GM04503 (cell line): Measurements from ENCODE around the gene SLC30A4.

Experiments used
- DNase-seq: peaks from one replicate; pipeline ENCODE4 v3.0.0-alpha.2; 2012; ENCODE audit warnings: low read depth

The SLC30A4 gene

DNA sequence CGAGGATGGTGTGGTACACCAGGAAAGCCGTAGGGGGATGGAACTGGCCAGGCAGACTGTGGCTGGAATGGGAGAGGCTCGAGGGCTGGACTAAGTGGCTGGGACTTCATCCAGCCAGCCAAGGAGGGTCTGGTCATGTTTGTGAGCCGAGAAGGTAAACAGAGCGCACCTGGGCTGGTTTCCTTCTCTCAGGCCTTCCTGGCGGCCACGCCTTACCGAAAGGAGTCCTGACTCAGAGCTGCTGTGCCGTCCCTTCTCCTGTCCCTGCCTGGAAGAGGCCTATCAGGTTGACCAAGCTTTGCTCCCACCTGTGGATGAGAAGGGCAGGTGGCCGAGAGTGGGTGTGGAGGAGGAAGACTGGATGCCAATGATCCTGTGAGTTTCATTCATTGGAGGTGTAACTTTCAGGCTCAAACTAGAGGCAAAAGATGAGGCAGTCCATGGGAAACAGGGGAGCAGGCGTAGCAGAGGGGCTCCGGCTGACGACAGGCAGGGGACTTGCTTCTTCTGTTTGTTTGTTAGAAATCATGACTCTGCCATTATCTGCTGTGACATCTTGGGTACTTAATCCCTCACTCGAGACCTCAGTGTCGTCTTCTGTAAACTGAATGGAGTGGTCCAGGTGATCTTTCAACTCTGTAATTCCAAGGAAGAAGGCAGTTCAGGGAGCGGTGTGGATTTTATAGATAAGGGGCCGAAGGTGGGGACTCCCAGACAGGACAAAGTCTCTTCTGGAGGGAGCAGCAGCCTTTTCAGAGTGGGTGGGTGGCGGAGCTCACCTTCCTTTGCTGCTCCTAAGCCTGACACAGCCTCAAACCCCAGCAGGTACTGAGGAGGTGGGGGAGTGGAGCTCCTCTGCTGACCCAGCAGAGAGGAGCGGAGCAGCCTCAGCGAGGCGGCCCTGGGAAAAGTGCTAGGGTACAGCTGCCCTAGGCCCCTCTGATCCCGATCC is 72.4 kb downstream of the SLC30A4 start:
- no peak for DNase-seq

DNA sequence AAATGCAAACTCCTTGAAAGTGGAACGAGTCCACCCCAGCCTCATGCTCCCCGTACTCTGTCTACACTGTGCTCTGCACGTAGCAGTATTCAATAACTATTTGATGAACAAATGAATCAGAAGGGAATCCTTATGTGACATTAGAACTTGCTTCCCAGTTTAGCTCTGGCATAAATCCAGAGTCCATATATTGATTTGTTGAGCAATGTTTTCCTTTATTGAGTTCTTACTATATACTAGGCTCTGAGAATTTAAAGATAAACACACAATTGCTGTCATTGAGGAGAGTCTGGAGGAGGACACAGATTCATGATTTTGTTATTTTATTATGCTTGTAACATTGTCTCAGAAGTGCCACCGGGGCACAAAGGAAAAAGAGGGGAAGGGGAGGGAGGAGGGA is 73.2 kb downstream of the SLC30A4 start:
- no peak for DNase-seq

DNA sequence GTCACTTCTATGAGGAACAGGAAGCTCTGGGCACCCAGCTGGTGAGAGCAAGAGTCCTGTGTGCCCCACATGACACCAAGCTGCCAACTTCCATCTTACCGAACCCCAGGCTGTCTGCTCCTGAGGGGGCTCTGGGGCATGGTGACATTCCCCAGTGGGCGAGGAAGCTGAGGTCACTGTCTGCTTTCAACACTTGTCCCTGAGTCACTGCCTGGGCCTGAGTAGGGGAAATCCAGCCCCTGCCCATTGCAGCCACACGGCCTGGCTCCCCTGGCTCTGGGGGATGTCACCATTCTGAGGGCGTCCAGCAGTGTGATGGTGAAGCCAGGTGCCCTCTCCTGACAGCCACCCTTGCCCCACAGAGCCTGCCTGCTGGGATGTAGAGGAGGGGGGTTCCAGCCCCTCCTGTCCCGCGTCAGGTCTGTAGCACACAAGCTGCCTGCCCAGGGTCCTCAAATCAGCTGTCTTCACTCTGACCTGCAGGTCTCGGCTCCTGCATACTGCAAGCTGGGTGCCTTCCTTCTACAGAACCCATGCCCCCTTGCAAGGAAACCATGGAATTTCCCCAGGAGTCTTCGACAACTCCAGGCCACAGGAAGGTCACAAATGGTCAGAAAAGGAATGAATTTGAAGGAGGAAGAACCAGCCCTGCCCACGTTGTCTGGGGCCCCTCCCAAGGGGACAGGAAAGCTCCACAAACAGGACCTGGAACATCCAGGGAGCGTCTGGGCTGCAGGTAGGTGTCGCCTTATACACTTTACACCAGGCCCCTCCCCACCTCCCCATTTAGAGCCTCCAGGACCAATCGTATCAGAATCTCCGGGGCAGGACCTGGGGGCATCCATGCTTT is 74.3 kb downstream of the SLC30A4 start:
- no peak for DNase-seq

DNA sequence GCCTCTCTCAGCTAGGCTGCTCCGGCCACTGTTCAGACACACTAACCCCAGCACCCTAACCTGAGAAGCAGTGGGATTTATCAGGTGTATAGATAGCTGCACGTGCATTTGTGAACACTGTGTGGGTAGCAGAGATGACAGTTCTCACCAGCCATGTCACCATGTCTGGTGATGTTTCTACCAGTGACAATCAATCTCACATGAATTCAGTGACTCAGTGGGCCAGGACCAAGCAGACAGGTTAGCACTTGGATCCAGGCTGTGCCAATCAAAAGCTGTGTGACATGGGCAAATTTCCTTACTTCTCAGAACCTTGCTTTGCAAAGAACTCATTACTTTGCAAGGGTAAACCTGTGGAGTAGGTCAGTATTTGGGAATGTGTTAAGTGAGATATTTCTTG is 78.9 kb downstream of the SLC30A4 start:
- no peak for DNase-seq

DNA sequence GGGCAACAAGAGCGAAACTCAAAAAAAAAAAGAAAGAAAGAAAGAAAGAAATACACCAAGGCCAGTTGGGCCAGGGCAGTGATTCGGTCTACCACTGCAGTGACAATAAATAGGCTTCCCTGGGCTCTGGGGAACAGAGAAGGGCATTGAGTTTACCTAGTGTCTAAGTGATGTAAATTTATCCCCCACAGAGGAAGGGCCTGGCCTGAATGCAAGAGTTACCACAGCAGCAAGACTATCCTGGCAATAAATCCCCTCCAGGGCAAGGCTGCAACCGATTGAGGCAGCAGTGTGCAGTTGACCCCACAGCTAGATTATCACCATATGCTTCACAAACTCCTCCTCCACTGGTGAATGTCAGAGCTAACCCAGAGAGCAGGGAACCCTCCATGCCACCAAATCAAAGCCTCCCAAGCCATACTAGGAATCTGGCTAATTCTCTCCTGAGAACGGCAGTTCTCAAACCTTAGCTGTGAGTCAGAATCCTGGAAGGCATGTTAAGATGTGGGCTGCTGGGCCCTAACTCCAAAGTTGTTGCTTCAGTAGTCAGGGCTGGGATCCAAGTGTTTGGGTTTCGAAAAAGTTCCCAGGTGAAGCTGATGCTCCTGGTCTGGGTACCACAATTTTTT is 79.9 kb downstream of the SLC30A4 start:
- DNase-seq: peak; percentile 77

DNA sequence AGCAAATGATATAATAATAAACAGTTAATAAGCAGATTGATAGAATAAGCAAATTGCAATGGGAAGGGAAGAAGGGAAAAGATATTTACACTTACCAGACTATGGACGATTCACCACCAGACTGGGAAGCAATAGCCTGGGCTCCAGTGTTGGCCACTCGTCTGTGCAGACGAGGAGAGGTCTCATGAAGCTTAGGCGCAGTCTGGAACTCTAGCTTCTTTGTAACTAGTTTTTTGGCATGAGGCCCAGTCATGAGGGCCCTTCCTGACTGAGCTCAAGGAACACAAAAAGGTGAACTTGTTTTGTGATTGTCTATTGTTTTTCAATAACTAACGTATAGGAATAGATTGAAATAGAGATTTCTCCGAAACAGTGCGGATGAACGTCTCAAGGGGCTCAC is 80.9 kb downstream of the SLC30A4 start:
- no peak for DNase-seq

DNA sequence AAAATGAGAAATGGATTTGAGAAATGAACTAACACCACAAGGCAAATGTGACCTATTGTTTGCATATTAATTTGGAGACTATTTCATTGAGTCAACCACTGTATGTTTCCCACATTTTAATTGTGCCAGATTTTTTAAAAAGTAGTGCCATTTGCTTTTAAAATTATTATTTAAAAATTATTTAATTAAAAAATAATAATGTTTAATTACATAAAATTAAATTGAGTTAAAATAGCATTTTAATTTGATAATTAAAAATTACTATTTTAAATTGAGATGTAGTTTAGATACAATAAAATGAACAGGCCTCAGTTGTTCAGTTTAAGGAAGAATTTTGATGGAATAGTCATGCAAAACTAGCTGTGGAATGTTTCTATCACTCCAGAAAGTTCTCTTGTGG is 81.5 kb downstream of the SLC30A4 start:
- no peak for DNase-seq

DNA sequence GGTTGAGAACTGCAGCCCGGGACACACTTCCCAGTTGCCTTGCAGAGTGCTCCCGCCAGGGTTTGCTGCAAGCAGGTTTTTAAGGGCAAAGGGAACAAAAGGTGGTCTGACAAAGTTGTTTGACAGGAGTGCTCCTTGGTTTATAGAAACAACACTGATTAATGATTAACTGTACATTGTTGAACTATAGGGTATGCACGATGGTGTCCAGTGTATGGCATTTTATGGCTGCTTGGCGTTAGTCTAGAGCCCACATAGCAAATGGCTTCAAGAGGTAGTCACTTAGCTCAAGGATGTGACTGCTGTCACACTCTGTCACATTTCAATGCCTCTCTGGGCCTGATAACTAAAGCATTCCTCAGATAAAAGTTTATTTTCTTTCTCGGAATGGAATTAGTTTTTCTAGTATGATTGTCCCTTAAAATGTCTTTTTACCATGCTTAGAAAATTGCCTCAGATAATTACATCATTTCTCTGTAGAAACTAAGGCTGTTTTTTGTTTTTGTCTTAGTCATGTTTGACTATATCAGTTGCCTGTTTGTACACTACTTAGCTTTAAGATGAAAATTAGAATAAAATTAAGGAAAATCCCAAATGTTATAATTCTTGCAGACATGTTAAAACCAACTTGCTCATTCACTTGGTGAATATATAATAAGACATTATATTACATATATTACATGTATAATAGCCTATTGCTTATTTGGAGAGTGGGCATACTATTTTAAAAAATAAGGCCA is 82.9 kb downstream of the SLC30A4 start:
- DNase-seq: no peak

DNA sequence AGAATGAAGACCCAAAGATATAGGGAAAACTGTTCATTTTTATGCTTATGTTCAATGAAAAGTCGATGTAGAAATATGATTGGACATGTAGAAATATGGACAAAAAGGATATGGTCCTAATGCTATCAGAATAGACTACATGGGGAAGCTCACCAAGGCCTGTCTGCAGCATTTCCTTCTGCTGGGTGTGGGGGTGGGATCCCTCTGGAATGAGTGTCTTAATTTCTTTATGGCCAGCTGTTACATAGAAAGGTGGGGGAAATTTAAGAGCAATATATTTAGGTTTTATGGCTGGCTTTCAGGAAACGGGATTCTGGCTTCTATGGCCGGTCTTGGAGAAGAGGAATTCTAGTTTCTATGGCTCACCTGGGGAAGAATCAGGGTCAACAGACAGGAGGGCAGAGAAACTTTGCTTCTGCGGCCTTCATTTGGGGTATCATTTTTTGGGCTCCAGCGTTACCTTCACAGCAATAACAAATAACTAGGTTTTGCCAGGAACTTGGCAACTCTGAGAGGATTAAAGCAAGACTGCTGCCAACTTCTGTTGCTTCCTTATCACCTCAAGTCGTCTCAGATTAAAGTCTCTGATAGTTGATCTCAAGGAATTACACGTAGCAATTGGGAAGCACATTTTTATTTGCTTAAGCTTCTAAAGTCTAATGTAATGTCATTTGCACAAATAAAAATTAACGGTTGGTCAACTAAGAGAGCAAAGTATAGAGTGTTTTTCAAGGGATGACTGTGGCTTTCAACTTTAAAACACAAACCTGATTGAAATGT is 87.2 kb downstream of the SLC30A4 start:
- DNase-seq: no peak

DNA sequence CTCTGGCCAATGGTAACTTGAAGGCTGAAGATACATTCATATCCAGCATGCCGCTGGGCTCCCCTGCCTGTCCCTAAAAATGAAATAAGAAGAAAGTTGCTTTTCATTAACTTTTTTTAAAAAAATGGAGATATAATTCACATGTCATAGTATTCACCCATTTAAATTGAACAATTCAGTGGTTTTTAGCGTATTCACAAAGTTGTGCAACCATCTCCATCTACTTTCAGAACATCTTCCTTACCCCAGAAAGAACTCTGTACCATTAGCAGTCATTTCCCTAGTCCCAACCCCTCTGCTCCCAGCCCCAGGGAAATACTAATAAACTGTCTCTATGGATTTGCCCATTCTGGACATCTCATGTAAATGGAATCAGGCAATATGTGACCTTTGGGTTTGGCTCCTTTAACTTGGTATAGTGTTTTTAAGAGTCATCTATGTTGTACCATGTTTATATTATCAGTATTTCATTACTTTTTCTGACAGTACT is 88.4 kb downstream of the SLC30A4 start:
- DNase-seq: no peak

DNA sequence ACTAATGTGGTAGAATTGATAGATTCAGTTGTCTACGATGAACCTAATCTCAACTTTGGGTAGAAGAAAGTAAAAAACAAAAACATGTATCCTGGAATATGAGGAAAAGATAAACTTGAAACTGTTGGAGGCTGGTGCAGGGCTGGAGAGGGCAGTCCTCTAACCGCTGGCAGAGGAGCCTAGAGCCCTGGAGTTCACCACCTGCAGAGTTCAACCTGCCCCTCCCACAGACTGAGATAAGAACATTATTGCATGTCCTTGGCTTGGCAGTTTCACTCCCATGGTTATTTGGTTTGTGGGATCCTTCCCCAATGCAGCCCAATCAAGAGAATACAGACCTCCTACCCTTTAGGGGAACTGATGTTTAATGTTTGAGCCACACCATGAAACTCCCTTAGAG is 91.0 kb downstream of the SLC30A4 start:
- DNase-seq: no peak

DNA sequence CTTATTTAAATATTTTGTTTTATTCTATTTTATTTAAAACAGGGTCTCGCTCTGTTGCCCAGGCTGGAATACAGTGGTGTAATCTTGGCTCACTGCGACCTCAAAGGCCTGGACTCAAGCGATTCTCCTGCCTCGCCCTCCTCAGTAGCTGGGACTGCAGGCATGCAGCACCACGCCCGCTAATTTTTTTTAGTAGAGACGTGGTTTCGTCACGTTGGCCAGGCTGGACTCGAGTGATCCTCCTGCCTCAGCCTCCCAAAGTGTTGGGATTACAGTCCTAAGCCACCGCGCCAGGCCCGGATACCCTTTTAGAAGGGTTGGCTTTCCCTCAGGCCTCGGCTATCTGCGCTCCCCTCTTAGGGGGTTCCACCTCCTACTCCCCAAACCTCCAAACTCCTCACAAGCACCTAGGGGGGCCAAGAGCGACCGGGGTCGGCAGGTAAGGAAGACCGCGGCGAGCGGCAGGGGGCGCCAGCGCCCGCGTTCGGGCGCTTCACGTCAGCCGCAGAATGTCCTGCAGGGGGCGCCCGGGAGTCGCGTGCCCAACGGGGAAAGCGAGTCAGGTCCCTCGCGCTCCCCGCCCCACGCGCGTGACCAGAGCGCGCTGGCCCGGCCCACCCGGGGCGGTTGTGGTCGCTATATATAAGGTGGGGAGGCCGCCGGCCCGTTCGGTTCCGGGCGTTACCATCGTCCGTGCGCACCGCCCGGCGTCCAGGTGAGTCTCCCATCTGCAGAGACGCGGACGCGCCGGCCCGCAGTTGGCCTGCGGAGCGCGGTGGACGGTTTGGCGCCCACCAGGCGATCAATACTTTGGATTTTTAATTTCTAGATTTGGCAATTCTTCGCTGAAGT is 92.4 kb downstream of the SLC30A4 start:
- DNase-seq: no peak
